Measurements from ENCODE around the gene CEP152.

CEP152 gene

GRCh38 chr15:48761393-48762158 lies 49.3 kb downstream of the CEP152 start:
- DNase-seq: no peak

- DNase-seq: no peak
Measured at GRCh38 chr15:48759921-48760320, 50.9 kb downstream of the CEP152 start.

DNA sequence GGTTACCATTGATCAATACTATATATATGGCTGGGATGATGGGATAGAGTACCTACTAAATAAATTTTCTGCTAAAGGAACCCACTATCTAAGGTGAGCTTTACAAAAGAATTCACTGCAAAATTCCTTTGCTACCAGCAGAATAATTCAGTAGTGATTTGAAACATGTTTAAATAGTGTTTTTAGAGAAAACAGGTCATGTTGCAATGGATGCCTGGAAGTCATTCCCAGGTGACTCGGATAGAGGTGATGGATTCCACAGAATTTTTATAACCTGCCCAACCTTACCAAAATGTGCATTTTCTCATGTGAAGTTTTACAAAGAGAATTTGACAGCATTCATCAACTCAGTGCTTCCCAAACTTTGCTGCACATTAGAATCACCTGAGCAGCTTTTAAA lies 53.2 kb downstream of the CEP152 start:
- DNase-seq: no peak

- DNase-seq: no peak
Measured at GRCh38 chr15:48754011-48754410, 56.9 kb downstream of the CEP152 start.

DNA sequence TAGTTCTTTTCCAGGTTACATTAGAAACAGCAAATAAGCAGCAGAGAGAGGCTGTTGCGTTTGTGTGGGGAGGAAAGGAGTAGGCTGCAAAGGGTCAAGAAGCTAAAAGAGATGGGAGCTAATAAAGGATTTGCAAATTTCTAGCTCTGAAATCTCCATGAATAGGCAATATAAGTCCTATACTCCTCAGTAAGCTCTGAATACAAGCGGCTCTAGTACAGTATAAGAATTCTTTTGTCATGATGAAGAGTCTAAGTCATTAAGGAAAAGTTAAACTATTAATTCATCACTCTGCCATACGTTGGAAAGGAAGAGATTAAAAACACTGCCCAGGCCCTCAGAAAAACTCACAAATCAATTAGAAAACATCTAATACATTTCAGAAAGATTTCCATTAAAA lies 59.3 kb downstream of the CEP152 start:
- no peak for DNase-seq

DNA sequence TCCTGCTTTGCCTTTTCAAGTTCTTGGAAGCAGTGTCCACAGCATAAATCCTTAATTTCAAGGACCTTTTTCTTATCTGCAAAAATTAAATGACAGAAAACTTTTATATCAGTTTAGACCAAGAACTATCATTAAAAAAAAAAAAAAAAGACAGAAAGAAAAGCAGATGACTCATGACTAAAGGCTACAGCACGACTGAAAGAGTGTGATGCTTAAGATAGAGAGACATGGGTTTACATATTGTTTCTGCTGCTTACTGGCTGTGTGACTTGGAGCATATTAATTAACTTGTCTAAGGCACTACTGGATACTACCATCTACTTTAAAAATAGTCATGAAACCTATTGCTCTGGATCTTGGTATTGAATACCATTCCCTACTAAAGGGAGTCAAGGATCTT lies 62.3 kb downstream of the CEP152 start:
- DNase-seq: no peak

- no peak for DNase-seq
Measured at GRCh38 chr15:48733615-48734014, 77.3 kb downstream of the CEP152 start.

DNA sequence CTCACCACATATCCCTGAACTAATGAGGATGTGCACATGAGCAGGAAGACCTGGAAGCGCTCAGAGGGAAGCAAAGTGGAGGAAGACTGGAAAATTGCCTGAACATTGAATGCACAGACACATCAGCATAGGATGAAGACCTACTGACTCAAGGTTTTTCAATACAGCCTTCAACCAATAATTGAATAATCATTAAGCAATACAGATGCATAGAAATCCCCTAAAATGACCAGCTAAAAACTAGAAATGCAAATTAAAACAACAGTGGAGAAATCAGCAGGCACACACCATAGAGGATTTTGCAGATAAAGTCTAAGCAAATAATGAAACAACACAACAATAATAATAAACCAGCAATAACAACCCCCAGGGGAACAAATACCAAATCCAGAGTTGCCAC lies 80.4 kb downstream of the CEP152 start:
- no peak for DNase-seq

DNA sequence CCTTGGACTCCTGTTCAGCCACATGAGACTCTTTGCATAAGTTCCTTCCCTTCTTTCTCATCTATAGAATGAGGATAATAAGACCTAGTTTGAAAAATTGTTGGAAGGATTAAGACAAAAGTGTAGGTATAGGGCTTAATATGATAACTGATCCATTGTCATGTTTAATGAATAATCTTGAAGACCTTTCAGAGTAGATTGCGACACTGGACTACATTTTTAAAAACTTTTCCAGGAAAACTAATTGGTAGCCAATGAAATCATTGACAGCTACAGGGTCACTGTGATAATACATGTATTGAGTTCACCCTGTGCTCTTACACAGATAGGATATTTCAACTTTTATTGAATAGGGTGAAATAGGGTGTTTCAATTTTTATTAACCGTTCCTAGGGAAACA lies 86.9 kb downstream of the CEP152 start:
- DNase-seq: no peak

DNA sequence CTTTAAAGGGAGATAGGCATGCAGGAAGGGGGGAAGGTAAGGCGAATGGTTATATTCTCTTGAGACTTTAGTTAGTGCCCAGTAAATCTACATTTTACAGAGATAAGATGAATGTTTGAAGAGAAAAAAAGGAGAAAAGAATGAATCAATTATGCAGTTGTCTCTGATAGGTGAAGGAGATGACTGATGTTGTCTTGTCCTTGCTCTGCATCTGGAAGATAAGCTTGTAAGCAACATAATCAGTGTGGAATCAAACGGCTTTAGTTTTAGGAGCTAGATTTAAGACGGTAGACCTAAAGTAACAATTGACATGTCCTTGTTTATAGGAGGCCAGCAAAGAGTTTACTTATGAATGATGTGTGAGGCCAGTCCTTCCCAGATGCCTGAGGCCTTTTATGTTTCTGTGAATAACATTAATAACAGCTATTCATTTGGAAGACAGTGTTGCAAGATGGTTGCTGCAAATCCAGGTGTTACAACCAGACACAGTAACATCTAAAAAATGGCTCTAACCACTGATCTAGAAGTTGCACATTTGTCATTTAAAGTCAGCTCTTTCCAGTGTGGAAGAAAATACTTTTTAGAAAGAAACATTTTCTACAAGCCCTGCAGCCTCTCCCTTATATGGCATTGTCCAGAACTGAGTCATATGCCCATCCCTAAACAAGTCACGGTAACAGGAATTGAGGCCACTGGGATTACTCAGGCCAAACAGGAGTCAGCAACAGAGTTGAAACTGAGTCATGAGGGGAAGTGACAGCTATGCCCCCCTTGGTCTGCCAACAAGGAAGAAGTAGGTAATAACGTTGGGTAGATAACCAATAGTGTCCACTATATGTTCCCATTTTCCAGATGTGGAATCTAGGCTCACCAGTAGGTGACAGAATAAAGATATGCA lies 87.9 kb downstream of the CEP152 start:
- no peak for DNase-seq

DNA sequence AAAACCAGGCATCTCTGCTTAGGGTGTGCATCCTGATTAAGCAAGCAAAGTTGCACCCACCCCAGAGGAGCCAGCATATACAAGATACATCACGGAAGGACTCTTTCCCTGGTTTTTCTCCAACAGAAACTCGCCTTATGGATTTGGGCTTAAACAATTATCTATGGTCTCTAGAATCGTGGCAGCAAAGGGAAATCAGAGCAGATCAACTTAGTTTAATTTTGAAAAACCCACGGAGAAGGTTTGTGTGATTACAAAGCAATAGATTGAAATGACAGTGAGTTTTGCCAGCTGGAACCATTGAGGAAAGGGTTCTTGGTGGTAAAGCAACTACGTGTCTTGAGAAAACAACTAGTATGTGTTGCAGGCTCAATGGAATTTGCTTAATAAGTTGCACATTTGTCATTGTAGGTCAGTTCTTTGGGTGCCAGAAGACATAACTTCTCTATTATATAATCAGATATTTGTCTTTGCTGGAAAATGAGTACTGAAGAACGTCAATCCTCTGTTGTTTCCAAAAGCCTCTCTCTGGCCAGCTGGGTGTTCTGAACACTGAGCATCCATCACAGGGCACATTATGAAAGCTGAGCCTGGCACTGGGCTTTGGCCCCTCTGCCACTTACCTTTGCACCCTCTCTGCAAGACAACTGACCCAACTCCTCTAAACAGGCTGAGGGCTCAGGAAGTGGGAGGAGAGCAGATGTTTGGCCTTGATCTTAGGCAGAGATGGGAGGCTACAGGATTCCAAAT lies 89.6 kb downstream of the CEP152 start:
- DNase-seq: no peak

DNA sequence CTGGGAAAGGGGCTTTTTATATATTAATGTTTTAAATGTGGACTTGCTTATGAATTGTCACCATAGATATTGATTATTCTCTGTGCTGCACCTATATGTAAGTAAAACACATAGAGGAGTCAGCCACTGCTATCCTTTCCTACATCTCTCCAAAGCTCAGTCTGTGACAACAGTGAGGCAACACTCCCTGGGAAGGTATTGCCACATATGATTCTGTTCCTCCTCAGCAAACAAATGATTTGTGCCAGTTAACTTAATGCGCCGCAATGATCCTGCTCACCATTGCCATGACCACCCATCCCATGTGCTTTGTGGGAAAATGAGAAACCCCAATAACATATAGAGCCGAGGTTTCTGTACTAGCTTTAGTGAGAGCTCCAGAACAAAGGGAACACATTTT lies 90.2 kb downstream of the CEP152 start:
- no peak for DNase-seq

DNA sequence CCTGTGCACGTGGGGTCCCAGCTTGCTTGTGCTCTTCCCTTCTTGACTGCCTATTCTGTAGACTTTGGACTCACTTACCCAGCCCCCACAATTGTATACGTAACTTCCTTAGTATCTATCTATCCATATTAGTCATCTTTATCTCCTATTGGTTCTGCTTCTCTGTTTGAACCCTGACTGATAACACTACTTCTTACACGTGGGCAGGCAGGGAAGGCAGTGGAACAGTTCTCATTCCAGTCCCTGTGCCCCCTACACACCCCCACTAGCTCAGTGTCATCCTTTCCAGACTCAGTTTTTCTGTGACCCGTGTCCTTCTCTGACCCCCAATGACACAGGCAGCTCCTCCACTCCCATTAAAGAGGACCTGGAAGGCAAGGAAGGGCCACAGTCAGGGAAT lies 91.2 kb downstream of the CEP152 start:
- DNase-seq: no peak

GRCh38 chr15:48718646-48719045 lies 92.2 kb downstream of the CEP152 start:
- DNase-seq: no peak

- DNase-seq: no peak
Measured at GRCh38 chr15:48717458-48717857, 93.4 kb downstream of the CEP152 start.

DNA sequence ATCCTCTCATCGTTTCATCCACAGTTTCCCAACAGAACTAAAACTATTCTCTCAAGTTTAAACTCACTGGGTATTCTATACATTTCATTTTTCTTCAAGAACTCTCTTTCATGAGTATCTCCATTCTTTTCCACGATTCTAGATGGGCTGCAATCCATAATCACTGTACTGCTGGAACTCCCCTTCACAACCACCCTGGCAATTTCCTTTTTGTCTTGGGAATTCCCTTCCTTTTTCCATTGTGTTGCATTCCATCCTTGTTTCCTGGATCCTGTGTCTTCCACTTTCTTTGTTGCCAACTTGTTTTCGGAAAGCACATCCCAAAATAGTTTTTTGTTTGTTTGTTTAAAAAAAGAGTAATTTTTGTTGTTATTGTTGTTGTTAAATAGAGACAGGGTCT lies 98.3 kb downstream of the CEP152 start:
- no peak for DNase-seq

- no peak for DNase-seq
Measured at GRCh38 chr15:48710952-48711495, 99.8 kb downstream of the CEP152 start.

DNA sequence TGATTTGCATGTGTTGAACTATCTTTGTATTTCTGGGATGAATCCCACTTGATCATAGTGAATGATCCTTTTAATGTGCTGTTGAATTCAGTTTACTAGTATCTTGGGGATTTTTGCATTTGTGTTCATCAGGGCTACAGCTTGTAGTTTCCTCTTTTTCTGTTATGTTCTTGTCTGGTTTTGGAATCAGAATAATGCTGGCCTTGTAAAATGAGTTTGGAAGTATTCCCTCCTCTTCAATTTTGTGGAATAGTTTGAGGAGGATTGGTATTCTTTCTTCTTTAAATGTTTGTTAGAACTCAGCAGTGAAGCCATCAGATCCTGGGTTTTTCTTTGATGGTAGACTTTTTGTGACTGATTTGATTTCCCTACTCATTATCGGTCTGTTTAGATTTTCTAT lies 102.2 kb downstream of the CEP152 start:
- no peak for DNase-seq

GRCh38 chr15:48705381-48705780 lies 105.5 kb downstream of the CEP152 start:
- DNase-seq: no peak

DNA sequence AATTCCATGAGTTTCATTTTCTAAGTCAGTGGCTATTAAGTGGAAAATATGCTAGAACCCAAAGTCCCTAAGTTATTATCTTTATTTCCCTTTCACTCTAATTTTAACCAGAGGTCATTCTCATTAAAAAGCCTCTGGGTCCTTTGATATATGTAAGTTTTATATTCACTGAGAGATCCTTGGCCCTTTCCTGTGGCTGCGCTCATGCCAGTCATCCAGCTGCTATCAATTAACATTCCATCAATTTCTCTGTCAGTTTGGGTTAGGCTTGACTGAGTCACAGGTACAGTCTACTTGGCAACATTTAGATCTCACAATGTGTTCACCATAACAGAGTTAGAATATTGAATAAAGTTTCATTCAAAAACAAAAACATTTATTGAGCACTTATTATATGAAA lies 107.3 kb downstream of the CEP152 start:
- no peak for DNase-seq

GRCh38 chr15:48702569-48703236 lies 108.2 kb downstream of the CEP152 start:
- DNase-seq: no peak

GRCh38 chr15:48696627-48697312 lies 114.1 kb downstream of the CEP152 start:
- DNase-seq: no peak

Measured in activated T-cell treated with anti-CD3 and anti-CD28 coated beads, Interleukin-2, amount 50 U/mL, for 1 hour (primary cell).